Posterior vena cava (tissue), 2 donors: ENCODE measurements around the gene TCF20. TPM values are rescaled to one million over a fixed set of nuclear protein-coding genes. Genes with fewer than 3 reads are reported as not detected.

Experiments
- DNase-seq: peaks from one replicate; pipeline ENCODE4 v3.0.0-alpha.2; 2020; ENCODE audit warnings: low spot score
- intact Hi-C, 2 donors: fragments of 100-400 bp; cut with DNase I; formaldehyde crosslinking; loops; one replicate each; pipeline versions ENCODE4 v1.14.1 to v1.14.2; 2022 to 2023
- total RNA-seq, 2 donors: library from RNA; stranded (reverse); fragmentation: NEBNext Ultra II Directional; extraction: Animal tissue kit (Norgen Biotek cat#: 25700); gene quantifications; one replicate each; pipeline ENCODE4 v1.2.1, GENCODE V29; 2021
- donor health status: DM: yes; HTN: yes; CAD: no.
- donor health status: DM: yes; HTN: yes; CAD: no.

Gene TCF20
- total RNA-seq, 2 donors from 2014 or later: 26.9 to 27.2 TPM

- intact Hi-C loops: no loop called here
- DNase-seq: no peak
Observed at GRCh38 chr22:42227435-42227834, 43.0 kb downstream of the TCF20 start.

GRCh38 chr22:42225841-42226240, 44.6 kb downstream of the TCF20 start:
- DNase-seq: no peak
- intact Hi-C loops: no loop called here

- no peak for DNase-seq
- intact Hi-C loops: no loop called here
Observed at GRCh38 chr22:42222140-42222539, 48.3 kb downstream of the TCF20 start.

Other genes starting within 250 kb of the TCF20 start
- 10 to 100 TPM; 18.4 to 29.7 TPM for gene NAGA, start 199.8 kb downstream of the TCF20 start, total RNA-seq
- 10 to 100 TPM; 15.2 to 17.3 TPM for gene PHETA2, start 196.4 kb downstream of the TCF20 start, total RNA-seq
- 10 to 100 TPM; 63.9 to 67.2 TPM for gene SMDT1, start 191.0 kb downstream of the TCF20 start, total RNA-seq
- 10 to 100 TPM; 48.1 to 52.1 TPM for gene NDUFA6, start 179.9 kb downstream of the TCF20 start, total RNA-seq
- gene CYP2D6, start 139.8 kb downstream of the TCF20 start, total RNA-seq: under 1 TPM; 0.37 to 0.48 TPM
- gene NFAM1, start 161.8 kb upstream of the TCF20 start, total RNA-seq: 1 to 10 TPM; 3.7 to 6.7 TPM
- 10 to 100 TPM; 26.0 to 32.4 TPM for gene RRP7A, start 249.1 kb upstream of the TCF20 start, total RNA-seq